Upper lobe of left lung (tissue), 6 donors: ENCODE measurements around the gene SERPINB13. TPM values are rescaled to one million over a fixed set of nuclear protein-coding genes. Genes with fewer than 3 reads are reported as not detected.

Experiments used
- ATAC-seq, 2 donors: fragments of 200-7000 bp; cut with Tn5 transposase; one replicate each; pipeline ENCODE4 v1.9.1; 2022; ENCODE audit warnings: mild to moderate bottlenecking in 2 of 2, moderate library complexity in 2 of 2; ENCODE audit not compliant: low FRiP score in 2 of 2
- DNase-seq, 2 donors: peaks; one replicate each; pipeline ENCODE4 v3.0.0-alpha.2; 2019 to 2020
- H3K27ac ChIP-seq, 4 donors: fragments of 200-600 bp; sonication (generic); one replicate each; pipeline ENCODE4 v1.5.1; 2016 to 2019
- H3K27me3 ChIP-seq, 4 donors: fragments of 200-600 bp; sonication (generic); one replicate each; pipeline ENCODE4 v1.5.1; 2017 to 2019
- H3K36me3 ChIP-seq, 4 donors: fragments of 200-600 bp; sonication (generic); one replicate each; pipeline ENCODE4 v1.5.1; 2016 to 2019
- H3K4me1 ChIP-seq, 4 donors: fragments of 200-600 bp; sonication (generic); one replicate each; pipeline ENCODE4 v1.5.1; 2018 to 2019
- H3K4me3 ChIP-seq, 4 donors: fragments of 200-600 bp; sonication (generic); one replicate each; pipeline ENCODE4 v1.5.1; 2017 to 2019; ENCODE audit warnings: mild to moderate bottlenecking in 2 of 4, moderate library complexity in 1 of 4
- H3K9me3 ChIP-seq, 4 donors: fragments of 200-600 bp; sonication (generic); one replicate each; pipeline ENCODE4 v1.5.1; 2018 to 2019
- EP300 ChIP-seq, 4 donors: sonication (generic); formaldehyde crosslinking; IDR thresholded peaks; one replicate each; pipeline ENCODE4 v1.5.1; 2017; ENCODE audit warnings: antibody characterized with exemption in 4 of 4, control low read depth in 2 of 4
- POLR2A ChIP-seq, 4 donors: fragments of 450-650 bp; IDR thresholded peaks; one replicate each; pipeline ENCODE4 v1.5.1; 2016 to 2017; ENCODE audit warnings: antibody characterized with exemption in 4 of 4, mild to moderate bottlenecking in 2 of 4
- POLR2AphosphoS5 ChIP-seq, 2 donors: sonication (generic); formaldehyde crosslinking; IDR thresholded peaks; one replicate each; pipeline ENCODE4 v1.5.1; 2017; ENCODE audit warnings: antibody characterized with exemption in 2 of 2
- WGBS, 2 donors: methylation state at CpG; one replicate each; pipeline ENCODE4 v1.1.5; 2017 to 2018; 5-methylcytosine and 5-hydroxymethylcytosine counted together
- total RNA-seq, 6 donors: library from RNA; depleted of rRNA in 4 of 6; stranded (reverse); fragments of >200 nt in 4 of 6; gene quantifications; one replicate each; pipeline versions ENCODE4 v1.1.0 to v1.2.1, GENCODE V29; 2016 to 2021
- TF ChIP-seq, protein P1 (sequence below), 6 experiments: fragments of 450-650 bp in 4 of 6; fragments of 200-600 bp in 2 of 6; sonication (generic) in 2 of 6; IDR thresholded peaks; one replicate each; pipeline ENCODE4 v1.5.1; 2016 to 2019; ENCODE audit warnings: antibody characterized with exemption in 6 of 6
- donor health status: DM: no; HTN: no; CAD: no; lungs with moderate emphysema.
- donor health status: DM: no; HTN: yes; CAD: no; lungs with severe emphysema.

SERPINB13 gene, protein sequence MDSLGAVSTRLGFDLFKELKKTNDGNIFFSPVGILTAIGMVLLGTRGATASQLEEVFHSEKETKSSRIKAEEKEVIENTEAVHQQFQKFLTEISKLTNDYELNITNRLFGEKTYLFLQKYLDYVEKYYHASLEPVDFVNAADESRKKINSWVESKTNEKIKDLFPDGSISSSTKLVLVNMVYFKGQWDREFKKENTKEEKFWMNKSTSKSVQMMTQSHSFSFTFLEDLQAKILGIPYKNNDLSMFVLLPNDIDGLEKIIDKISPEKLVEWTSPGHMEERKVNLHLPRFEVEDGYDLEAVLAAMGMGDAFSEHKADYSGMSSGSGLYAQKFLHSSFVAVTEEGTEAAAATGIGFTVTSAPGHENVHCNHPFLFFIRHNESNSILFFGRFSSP
- 1 to 10 TPM in 1 of 6 donors, not detected in 5; 3.9 TPM for total RNA-seq

DNA sequence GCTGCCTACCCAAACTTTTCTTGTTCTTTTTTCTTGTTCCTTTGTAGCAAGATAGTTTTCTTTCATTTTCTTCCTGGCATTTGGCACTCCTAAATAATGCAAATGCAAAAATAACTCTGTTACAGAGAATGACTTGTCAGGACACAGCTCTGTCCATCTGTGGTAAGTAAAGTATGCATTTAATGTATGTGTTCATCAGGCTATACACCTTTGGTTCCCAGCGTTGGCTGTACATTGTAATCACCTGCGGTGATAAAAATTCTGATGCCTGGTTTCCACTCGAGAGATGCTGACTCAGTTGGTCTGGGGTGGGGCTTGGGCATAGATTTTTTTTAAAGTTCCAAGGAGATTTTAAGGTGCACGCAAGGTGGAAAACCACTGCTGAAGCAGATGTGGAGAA is at the start of gene SERPINB13:
TSS of gene SERPINB13 (plus strand) at position 378 of the 400 bp plus-strand sequence. CDS start 1,325 bp downstream, outside the sequence.
- ATAC-seq (no peak), DNase-seq (no peak)
- peaks cover 0 to 4% (median 0%) of the 10 kb centered on the region in 4 donors for H3K4me1 ChIP-seq
- no peaks in the 10 kb centered on the region for H3K27me3 ChIP-seq
- H3K27ac ChIP-seq, result no peak within 1 kb of the TSS
- TF ChIP-seq POLR2AphosphoS5 (IDR thresholded peaks at IDR 0.05), result no peak
- TF ChIP-seq EP300 (IDR thresholded peaks at IDR 0.05), result no peak
- TF ChIP-seq, protein P1, sequence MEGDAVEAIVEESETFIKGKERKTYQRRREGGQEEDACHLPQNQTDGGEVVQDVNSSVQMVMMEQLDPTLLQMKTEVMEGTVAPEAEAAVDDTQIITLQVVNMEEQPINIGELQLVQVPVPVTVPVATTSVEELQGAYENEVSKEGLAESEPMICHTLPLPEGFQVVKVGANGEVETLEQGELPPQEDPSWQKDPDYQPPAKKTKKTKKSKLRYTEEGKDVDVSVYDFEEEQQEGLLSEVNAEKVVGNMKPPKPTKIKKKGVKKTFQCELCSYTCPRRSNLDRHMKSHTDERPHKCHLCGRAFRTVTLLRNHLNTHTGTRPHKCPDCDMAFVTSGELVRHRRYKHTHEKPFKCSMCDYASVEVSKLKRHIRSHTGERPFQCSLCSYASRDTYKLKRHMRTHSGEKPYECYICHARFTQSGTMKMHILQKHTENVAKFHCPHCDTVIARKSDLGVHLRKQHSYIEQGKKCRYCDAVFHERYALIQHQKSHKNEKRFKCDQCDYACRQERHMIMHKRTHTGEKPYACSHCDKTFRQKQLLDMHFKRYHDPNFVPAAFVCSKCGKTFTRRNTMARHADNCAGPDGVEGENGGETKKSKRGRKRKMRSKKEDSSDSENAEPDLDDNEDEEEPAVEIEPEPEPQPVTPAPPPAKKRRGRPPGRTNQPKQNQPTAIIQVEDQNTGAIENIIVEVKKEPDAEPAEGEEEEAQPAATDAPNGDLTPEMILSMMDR (IDR thresholded peaks at IDR 0.05), result no peak
- TF ChIP-seq POLR2A (IDR thresholded peaks at IDR 0.05), result no peak
- no peaks in the 10 kb centered on the region for H3K9me3 ChIP-seq
- WGBS, 2 donors, result 88% methylated on average over 4 of the region's 4 CpGs
- no peaks in the 10 kb centered on the region for H3K36me3 ChIP-seq
- H3K4me3 ChIP-seq, result no peak within 1 kb of the TSS

DNA sequence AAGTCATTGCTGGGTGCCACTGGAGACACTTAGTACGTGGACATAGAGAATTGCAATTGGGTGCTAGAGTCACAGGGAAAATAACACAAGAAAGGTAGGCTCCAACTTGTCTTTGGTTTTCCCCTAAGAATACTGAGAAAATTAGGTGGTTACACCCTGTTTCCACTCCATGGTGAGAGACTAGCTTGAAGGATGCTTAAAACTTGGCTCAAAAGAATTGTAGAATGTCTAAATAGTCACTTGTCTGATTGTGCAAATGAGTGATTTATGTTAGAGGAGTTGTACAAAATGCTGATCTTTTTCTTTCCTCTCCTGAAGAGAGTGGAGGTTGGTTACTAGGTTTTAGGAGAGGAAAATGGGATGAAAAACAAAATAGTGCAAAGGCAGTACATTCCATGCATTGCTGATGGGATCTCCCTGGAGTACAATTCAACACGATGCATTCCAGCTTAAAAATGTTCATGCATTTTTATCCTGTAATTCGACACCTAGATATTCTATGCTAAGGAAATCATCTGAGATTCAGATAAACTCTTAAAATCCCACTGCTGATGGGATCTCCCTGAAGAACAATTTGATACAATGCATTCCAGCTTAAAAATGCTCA is 47.1 kb upstream of the SERPINB13 start:
- H3K36me3 ChIP-seq, result no peaks in the 10 kb centered on the region
- H3K4me1 ChIP-seq, result peaks cover 0 to 3% (median 0%) of the 10 kb centered on the region in 4 donors
- H3K27ac ChIP-seq, result no peak overlapping the region
- TF ChIP-seq, protein P1 (IDR thresholded peaks at IDR 0.05), result no peak
- TF ChIP-seq POLR2A (IDR thresholded peaks at IDR 0.05), result no peak
- no peak for DNase-seq
- no peak overlapping the region for H3K4me3 ChIP-seq
- 39 to 47% methylated on average over 3 of the region's 3 CpGs for WGBS, 2 donors
- H3K9me3 ChIP-seq, result no peaks in the 10 kb centered on the region
- H3K27me3 ChIP-seq, result no peaks in the 10 kb centered on the region
- ATAC-seq, result no peak

DNA sequence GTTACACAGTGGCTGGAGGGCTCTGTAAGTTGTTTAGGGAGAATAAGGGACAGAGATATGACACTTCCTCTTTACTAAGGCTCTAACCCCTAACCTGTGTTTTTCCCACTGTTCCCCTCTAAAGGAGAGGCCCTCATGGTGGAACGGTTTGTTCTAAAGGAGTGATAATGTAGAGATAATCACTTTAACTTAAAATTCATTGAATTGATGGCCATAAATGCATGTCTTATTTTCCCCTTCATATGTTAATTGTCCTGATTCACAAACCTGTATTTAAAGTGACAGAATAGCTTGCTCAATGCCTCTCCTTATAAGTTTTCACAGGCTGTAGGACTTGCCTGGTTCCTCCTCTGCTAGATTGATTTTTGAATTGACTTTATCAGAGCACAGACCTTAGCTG is 45.1 kb upstream of the SERPINB13 start, which contains the start of gene SERPINB12:
TSS of gene SERPINB12 (plus strand) at position 301 of the 400 bp plus-strand sequence. CDS start 13,791 bp downstream, outside the sequence.
- Histone ChIP-seq H3K27ac (no peak within 1 kb of the TSS), H3K9me3 (no peaks in the 10 kb centered on the region), H3K4me3 (no peak within 1 kb of the TSS), H3K36me3 (no peaks in the 10 kb centered on the region), H3K4me1 (peaks cover 0 to 3% (median 0%) of the 10 kb centered on the region in 4 donors), H3K27me3 (no peaks in the 10 kb centered on the region)
- WGBS, 2 donors, result 68 to 80% methylated on average over 1 of the region's 1 CpG
- TF ChIP-seq POLR2A (IDR thresholded peaks at IDR 0.05) (no peak), POLR2AphosphoS5 (IDR thresholded peaks at IDR 0.05) (no peak), EP300 (IDR thresholded peaks at IDR 0.05) (no peak)
- TF ChIP-seq, protein P1 (IDR thresholded peaks at IDR 0.05), result no peak
- ATAC-seq (no peak), DNase-seq (no peak)

DNA sequence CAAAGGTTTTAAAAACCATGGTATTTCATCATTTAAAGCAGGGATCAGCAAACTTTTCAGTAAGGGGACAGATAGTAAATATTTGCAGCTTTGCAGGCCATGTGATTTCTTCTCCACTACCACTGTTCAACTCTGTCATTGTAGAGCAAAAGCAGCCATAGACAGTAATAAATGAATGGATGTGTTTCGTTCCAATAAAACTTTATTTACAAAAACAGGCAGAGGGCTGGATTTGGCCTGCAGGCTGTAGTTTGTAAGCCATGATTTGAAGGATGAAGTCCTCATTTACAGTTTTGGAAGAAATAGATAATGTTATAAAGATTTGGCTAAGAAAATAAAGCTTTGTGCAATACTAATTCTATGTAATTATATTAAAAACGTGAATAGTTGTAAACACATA is 43.1 kb upstream of the SERPINB13 start:
- Histone ChIP-seq H3K36me3 (no peaks in the 10 kb centered on the region), H3K27ac (no peak overlapping the region), H3K4me3 (no peak overlapping the region), H3K4me1 (peaks cover 0 to 3% (median 0%) of the 10 kb centered on the region in 4 donors), H3K27me3 (no peaks in the 10 kb centered on the region), H3K9me3 (no peaks in the 10 kb centered on the region)
- TF ChIP-seq, protein P1 (IDR thresholded peaks at IDR 0.05), result no peak
- no peak for TF ChIP-seq EP300 (IDR thresholded peaks at IDR 0.05)
- no peak for ATAC-seq
- no peak for DNase-seq
- WGBS, 2 donors, result 84 to 85% methylated on average over 2 of the region's 2 CpGs
